Measurements from ENCODE around the gene SSBP4. TPM values are rescaled to one million over a fixed set of nuclear protein-coding genes. Genes with fewer than 3 reads are reported as not detected.

The SSBP4 gene
- total RNA-seq, 1 donor from 2014 or later: 56.6 TPM

GRCh38 chr19:18477042-18477779 is 58.0 kb downstream of the SSBP4 start:
- peaks cover 30% of the 10 kb centered on the region for H3K4me1 ChIP-seq (ENCODE audit: insufficient read depth, low read length)
- H3K36me3 Mint-ChIP-seq (ENCODE audit: low read depth, unreplicated experiment): peaks cover 2% of the 10 kb centered on the region
- no peak overlapping the region for H3K4me3 Mint-ChIP-seq (ENCODE audit: unreplicated experiment)
- H3K4me2 ChIP-seq (ENCODE audit: low read length): no peak overlapping the region
- no peaks in the 10 kb centered on the region for H3K27me3 Mint-ChIP-seq (ENCODE audit: low read depth, unreplicated experiment)
- no peaks in the 10 kb centered on the region for H3K36me3 ChIP-seq (ENCODE audit: insufficient read depth, low read length)
- peaks cover 97% of the 10 kb centered on the region for H4K20me1 ChIP-seq (ENCODE audit: insufficient read depth, low read length)
- no peak overlapping the region for H3K9ac ChIP-seq (ENCODE audit: low read length)
- no peak overlapping the region for H3K27ac Mint-ChIP-seq (ENCODE audit: unreplicated experiment)
- no peaks in the 10 kb centered on the region for H3K27me3 ChIP-seq (ENCODE audit: insufficient read depth, low read length)
- peaks cover 91% of the 10 kb centered on the region for H3K79me2 ChIP-seq (ENCODE audit: insufficient read depth, low read length)
- FAIRE-seq: no peak
- H3K9me3 Mint-ChIP-seq (ENCODE audit: unreplicated experiment): no peaks in the 10 kb centered on the region
- no peak overlapping the region for H2AFZ ChIP-seq (ENCODE audit: low read depth, low read length)
- no peaks in the 10 kb centered on the region for H3K9me3 ChIP-seq (ENCODE audit: insufficient read depth, low read depth, low read length)
- H3K4me3 ChIP-seq (ENCODE audit: insufficient read depth, low read depth, low read length): no peak overlapping the region
- H3K27ac ChIP-seq (ENCODE audit: low read depth, low read length): no peak overlapping the region
- no peak for DNase-seq (ENCODE audit: low read depth)
- H3K4me1 Mint-ChIP-seq (ENCODE audit: low read depth, unreplicated experiment): peaks cover 25% of the 10 kb centered on the region
- no peak for TF ChIP-seq EZH2 (IDR thresholded peaks at IDR 0.05; ENCODE audit: insufficient read depth, low read length)
- TF ChIP-seq, protein P1, sequence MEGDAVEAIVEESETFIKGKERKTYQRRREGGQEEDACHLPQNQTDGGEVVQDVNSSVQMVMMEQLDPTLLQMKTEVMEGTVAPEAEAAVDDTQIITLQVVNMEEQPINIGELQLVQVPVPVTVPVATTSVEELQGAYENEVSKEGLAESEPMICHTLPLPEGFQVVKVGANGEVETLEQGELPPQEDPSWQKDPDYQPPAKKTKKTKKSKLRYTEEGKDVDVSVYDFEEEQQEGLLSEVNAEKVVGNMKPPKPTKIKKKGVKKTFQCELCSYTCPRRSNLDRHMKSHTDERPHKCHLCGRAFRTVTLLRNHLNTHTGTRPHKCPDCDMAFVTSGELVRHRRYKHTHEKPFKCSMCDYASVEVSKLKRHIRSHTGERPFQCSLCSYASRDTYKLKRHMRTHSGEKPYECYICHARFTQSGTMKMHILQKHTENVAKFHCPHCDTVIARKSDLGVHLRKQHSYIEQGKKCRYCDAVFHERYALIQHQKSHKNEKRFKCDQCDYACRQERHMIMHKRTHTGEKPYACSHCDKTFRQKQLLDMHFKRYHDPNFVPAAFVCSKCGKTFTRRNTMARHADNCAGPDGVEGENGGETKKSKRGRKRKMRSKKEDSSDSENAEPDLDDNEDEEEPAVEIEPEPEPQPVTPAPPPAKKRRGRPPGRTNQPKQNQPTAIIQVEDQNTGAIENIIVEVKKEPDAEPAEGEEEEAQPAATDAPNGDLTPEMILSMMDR (IDR thresholded peaks at IDR 0.05; ENCODE audit: insufficient read depth, low read depth, low read length): no peak

- TF ChIP-seq, protein P1 (IDR thresholded peaks at IDR 0.05; ENCODE audit: insufficient read depth, low read depth, low read length): no peak
- no peak for TF ChIP-seq EZH2 (IDR thresholded peaks at IDR 0.05; ENCODE audit: insufficient read depth, low read length)
- Histone ChIP-seq H3K79me2 (ENCODE audit: insufficient read depth, low read length) (peaks cover 96% of the 10 kb centered on the region), H3K4me1 (ENCODE audit: insufficient read depth, low read length) (peaks cover 30% of the 10 kb centered on the region), H3K4me3 (ENCODE audit: insufficient read depth, low read depth, low read length) (no peak overlapping the region), H3K4me2 (ENCODE audit: low read length) (no peak overlapping the region), H4K20me1 (ENCODE audit: insufficient read depth, low read length) (peaks cover 98% of the 10 kb centered on the region), H3K9me3 (ENCODE audit: insufficient read depth, low read depth, low read length) (no peaks in the 10 kb centered on the region), H3K27me3 (ENCODE audit: insufficient read depth, low read length) (no peaks in the 10 kb centered on the region), H3K9ac (ENCODE audit: low read length) (no peak overlapping the region), H2AFZ (ENCODE audit: low read depth, low read length) (no peak overlapping the region), H3K36me3 (ENCODE audit: insufficient read depth, low read length) (no peaks in the 10 kb centered on the region), H3K27ac (ENCODE audit: low read depth, low read length) (no peak overlapping the region)
- H3K36me3 Mint-ChIP-seq (ENCODE audit: low read depth, unreplicated experiment): peaks cover 2% of the 10 kb centered on the region
- no peaks in the 10 kb centered on the region for H3K27me3 Mint-ChIP-seq (ENCODE audit: low read depth, unreplicated experiment)
- H3K9me3 Mint-ChIP-seq (ENCODE audit: unreplicated experiment): no peaks in the 10 kb centered on the region
- H3K4me1 Mint-ChIP-seq (ENCODE audit: low read depth, unreplicated experiment): peaks cover 28% of the 10 kb centered on the region
- FAIRE-seq: no peak
- DNase-seq (ENCODE audit: low read depth): no peak
- H3K4me3 Mint-ChIP-seq (ENCODE audit: unreplicated experiment): no peak overlapping the region
- no peak overlapping the region for H3K27ac Mint-ChIP-seq (ENCODE audit: unreplicated experiment)
These were observed 58.8 kb downstream of the SSBP4 start for GRCh38 chr19:18477974-18478373.

Data from astrocyte (in vitro differentiated cells and primary cell).